HG03159 (cell line): ENCODE measurements around the gene PNPLA5.
"Not testable (repeated sequence)": the region's sequence is repeated elsewhere in the genome, so short reads cannot be mapped to it uniquely, and the experiment has no call there.

Experiments used
- ATAC-seq: cut with Tn5 transposase; IDR thresholded peaks from one replicate; pipeline ENCODE4 v1.9.1; 2021; ENCODE audit warnings: mild to moderate bottlenecking, moderate library complexity; ENCODE audit not compliant: unreplicated experiment

PNPLA5 gene

GRCh38 chr22:43891360-43892182, at the start of gene PNPLA5:
Gene PNPLA5 (minus strand): TSS chr22:43892013. CDS start chr22:43891880, 133 bp downstream.
- no peak for ATAC-seq

GRCh38 chr22:43941449-43941848, 49.6 kb upstream of the PNPLA5 start:
- no peak for ATAC-seq

- ATAC-seq, result no peak
These were observed 40.0 kb upstream of the PNPLA5 start for GRCh38 chr22:43931771-43932170.

- ATAC-seq, result no peak
These were observed 37.1 kb upstream of the PNPLA5 start for GRCh38 chr22:43928908-43929307.

GRCh38 chr22:43928468-43928867, 36.7 kb upstream of the PNPLA5 start:
- ATAC-seq, result no peak

GRCh38 chr22:43926349-43926710, 34.5 kb upstream of the PNPLA5 start:
- ATAC-seq, result no peak

GRCh38 chr22:43925433-43926348, 33.9 kb upstream of the PNPLA5 start:
- no peak for ATAC-seq

- ATAC-seq, result no peak
These were observed 33.1 kb upstream of the PNPLA5 start for GRCh38 chr22:43924877-43925276.

- ATAC-seq, result no peak
These were observed 32.0 kb upstream of the PNPLA5 start, which contains the start of gene PNPLA3 for GRCh38 chr22:43923631-43924464. Gene PNPLA3 (plus strand): TSS chr22:43923805. CDS start chr22:43923912, 107 bp downstream.

GRCh38 chr22:43923191-43923590, 31.4 kb upstream of the PNPLA5 start:
- ATAC-seq, result no peak

GRCh38 chr22:43922123-43922522, 30.3 kb upstream of the PNPLA5 start:
- ATAC-seq, result no peak

- no peak for ATAC-seq
These were observed 29.6 kb upstream of the PNPLA5 start for GRCh38 chr22:43921370-43921769.

GRCh38 chr22:43919106-43919973, 27.5 kb upstream of the PNPLA5 start:
- no peak for ATAC-seq

GRCh38 chr22:43917521-43917920, 25.7 kb upstream of the PNPLA5 start:
- no peak for ATAC-seq

- no peak for ATAC-seq
These were observed 19.5 kb upstream of the PNPLA5 start for GRCh38 chr22:43911351-43911750.

- no peak for ATAC-seq
These were observed 18.4 kb upstream of the PNPLA5 start for GRCh38 chr22:43910178-43910695.

- no peak for ATAC-seq
These were observed 17.9 kb upstream of the PNPLA5 start for GRCh38 chr22:43909708-43910107.

- ATAC-seq, result no peak
These were observed 13.9 kb upstream of the PNPLA5 start for GRCh38 chr22:43905681-43906080.

GRCh38 chr22:43904412-43904811, 12.6 kb upstream of the PNPLA5 start:
- not testable (repeated sequence) for ATAC-seq

- not testable (repeated sequence) for ATAC-seq
These were observed 11.2 kb upstream of the PNPLA5 start for GRCh38 chr22:43903033-43903432.
